IPS-18a (cell line): ENCODE measurements around the gene TPBGL.

Experiments
- H3K27ac ChIP-seq: one replicate; pipeline ENCODE4 v1.5.1; 2013; ENCODE audit warnings: low read length
- H3K27me3 ChIP-seq: one replicate; pipeline ENCODE4 v1.6.1; 2013; ENCODE audit warnings: mild to moderate bottlenecking, low read length; ENCODE audit not compliant: control insufficient read depth, insufficient read depth
- H3K36me3 ChIP-seq: one replicate; pipeline ENCODE4 v1.6.1; 2013; ENCODE audit warnings: low read depth, low read length; ENCODE audit not compliant: control insufficient read depth
- H3K4me1 ChIP-seq: one replicate; pipeline ENCODE4 v1.6.1; 2013; ENCODE audit warnings: low read depth, low read length; ENCODE audit not compliant: control insufficient read depth
- H3K4me3 ChIP-seq: one replicate; pipeline ENCODE4 v1.5.1; 2013; ENCODE audit warnings: low read length
- H3K9ac ChIP-seq: one replicate; pipeline ENCODE4 v1.6.1; 2013; ENCODE audit warnings: mild to moderate bottlenecking, low read length, moderate library complexity
- H3K9me3 ChIP-seq: one replicate; pipeline ENCODE4 v1.6.1; 2013; ENCODE audit warnings: low read depth, low read length; ENCODE audit not compliant: control insufficient read depth

Gene TPBGL

GRCh38 chr11:75276686-75277085 is 36.1 kb downstream of the TPBGL start:
- H3K4me3 ChIP-seq = no peak overlapping the region
- no peaks in the 10 kb centered on the region for H3K27me3 ChIP-seq
- H3K9ac ChIP-seq = no peak overlapping the region
- no peak overlapping the region for H3K27ac ChIP-seq
- no peaks in the 10 kb centered on the region for H3K9me3 ChIP-seq
- H3K36me3 ChIP-seq = no peaks in the 10 kb centered on the region
- peaks cover 10% of the 10 kb centered on the region for H3K4me1 ChIP-seq

- no peaks in the 10 kb centered on the region for H3K27me3 ChIP-seq
- H3K4me3 ChIP-seq = no peak overlapping the region
- no peaks in the 10 kb centered on the region for H3K36me3 ChIP-seq
- H3K9ac ChIP-seq = no peak overlapping the region
- H3K4me1 ChIP-seq = peaks cover 10% of the 10 kb centered on the region
- no peak overlapping the region for H3K27ac ChIP-seq
- H3K9me3 ChIP-seq = no peaks in the 10 kb centered on the region
Measured at GRCh38 chr11:75277211-75277805, 36.7 kb downstream of the TPBGL start.

GRCh38 chr11:75277991-75278790 is 37.6 kb downstream of the TPBGL start:
- H3K4me1 ChIP-seq = peaks cover 10% of the 10 kb centered on the region
- H3K9me3 ChIP-seq = no peaks in the 10 kb centered on the region
- no peak overlapping the region for H3K4me3 ChIP-seq
- H3K27ac ChIP-seq = no peak overlapping the region
- H3K9ac ChIP-seq = no peak overlapping the region
- no peaks in the 10 kb centered on the region for H3K27me3 ChIP-seq
- H3K36me3 ChIP-seq = no peaks in the 10 kb centered on the region

- H3K27ac ChIP-seq = no peak overlapping the region
- H3K9ac ChIP-seq = no peak overlapping the region
- no peak overlapping the region for H3K4me3 ChIP-seq
- H3K27me3 ChIP-seq = no peaks in the 10 kb centered on the region
- no peaks in the 10 kb centered on the region for H3K36me3 ChIP-seq
- peaks cover 10% of the 10 kb centered on the region for H3K4me1 ChIP-seq
- no peaks in the 10 kb centered on the region for H3K9me3 ChIP-seq
Measured at GRCh38 chr11:75279273-75279672, 38.7 kb downstream of the TPBGL start.

DNA sequence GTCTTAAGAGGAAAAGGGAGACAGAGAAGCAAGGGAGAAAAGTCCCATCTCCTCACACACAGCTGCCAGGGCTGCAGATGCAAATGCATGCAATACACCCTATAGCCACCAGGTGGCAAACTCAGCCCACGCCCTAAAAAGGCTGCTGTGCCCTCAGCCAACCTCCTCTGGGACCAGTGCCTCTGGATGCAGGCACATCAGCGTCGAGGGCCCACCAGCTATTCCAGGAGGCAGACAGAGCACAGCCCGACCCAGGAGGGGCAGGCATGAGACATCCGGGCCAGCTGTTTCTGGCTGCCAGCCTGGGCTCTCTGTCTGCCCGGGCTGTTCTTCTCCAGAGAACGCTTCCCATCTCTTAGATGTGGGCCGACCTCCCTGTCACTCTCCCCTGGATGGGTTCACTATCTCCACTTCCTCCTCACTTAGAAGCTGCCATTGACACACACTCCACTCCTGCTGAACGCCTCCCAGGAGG is 39.7 kb downstream of the TPBGL start:
- H3K27ac ChIP-seq = no peak overlapping the region

GRCh38 chr11:75280770-75281468 is 40.3 kb downstream of the TPBGL start:
- no peaks in the 10 kb centered on the region for H3K9me3 ChIP-seq
- H3K27ac ChIP-seq = no peak overlapping the region
- no peak overlapping the region for H3K4me3 ChIP-seq
- H3K27me3 ChIP-seq = no peaks in the 10 kb centered on the region
- no peaks in the 10 kb centered on the region for H3K36me3 ChIP-seq
- no peak overlapping the region for H3K9ac ChIP-seq
- H3K4me1 ChIP-seq = peaks cover 4% of the 10 kb centered on the region

More for the DNA sequence above, 39.7 kb downstream of the TPBGL start:
- no peaks in the 10 kb centered on the region for H3K9me3 ChIP-seq
- H3K27me3 ChIP-seq = no peaks in the 10 kb centered on the region
- H3K9ac ChIP-seq = no peak overlapping the region
- no peak overlapping the region for H3K4me3 ChIP-seq
- H3K36me3 ChIP-seq = no peaks in the 10 kb centered on the region
- H3K4me1 ChIP-seq = peaks cover 10% of the 10 kb centered on the region

DNA sequence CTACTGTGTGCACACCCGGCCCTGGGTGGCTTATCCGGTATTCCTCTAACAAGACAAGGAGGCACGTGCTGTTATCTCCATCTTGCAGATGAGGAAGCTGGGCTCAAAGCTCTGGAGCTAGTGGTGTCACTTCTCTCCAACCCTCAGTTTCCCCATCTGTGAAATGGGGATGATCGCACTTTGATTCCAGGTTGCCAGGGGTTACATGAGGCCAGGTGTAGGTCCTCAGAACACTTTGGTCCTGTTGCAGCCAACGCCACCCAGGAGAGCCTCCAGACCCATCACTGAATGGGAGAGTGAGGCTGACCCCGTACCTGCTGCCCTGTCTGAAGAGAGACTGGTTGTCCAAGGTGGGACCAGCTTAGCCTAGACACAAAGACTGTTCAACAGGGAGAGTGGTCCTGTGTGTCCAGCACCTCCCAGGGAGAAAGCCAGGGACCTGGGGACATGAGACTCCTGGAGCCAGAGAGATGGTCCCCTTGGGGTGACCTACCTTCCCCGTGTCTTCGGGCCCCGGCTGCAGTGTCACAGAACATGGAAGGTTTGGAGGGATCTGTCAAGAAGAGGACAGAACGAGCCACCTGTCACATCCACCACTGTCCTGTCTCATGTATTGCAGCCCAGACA is 41.0 kb downstream of the TPBGL start:
- Histone ChIP-seq H3K9ac (no peak overlapping the region), H3K27ac (no peak overlapping the region), H3K9me3 (no peaks in the 10 kb centered on the region), H3K36me3 (no peaks in the 10 kb centered on the region), H3K4me1 (no peaks in the 10 kb centered on the region), H3K27me3 (no peaks in the 10 kb centered on the region), H3K4me3 (no peak overlapping the region)

DNA sequence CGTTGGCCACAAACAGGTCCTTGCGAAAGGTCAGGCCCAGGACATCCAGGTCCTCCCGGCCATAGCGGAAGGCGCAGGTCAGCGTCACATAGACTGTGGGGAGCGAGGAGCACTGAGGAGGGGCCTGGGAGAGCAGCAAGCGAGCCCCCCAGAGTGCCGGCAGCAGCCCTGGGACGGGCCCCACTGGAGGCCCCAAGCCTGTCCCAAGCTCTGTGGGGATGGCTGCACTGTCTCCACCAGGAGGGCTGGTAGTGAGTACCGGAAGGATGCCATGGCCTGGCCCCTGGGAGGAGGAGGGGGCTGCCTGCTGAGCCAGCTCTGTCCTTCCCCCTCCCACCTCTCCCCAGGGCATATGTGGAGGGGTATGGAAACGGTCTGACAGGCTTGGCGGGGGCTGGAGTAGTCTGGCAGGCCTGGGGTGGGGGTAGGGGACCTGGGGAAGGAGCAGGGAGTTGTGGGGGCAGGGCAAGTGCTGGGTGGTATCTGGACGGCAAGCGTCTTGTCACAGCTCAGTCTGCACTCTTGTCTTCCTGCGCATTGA is 42.9 kb downstream of the TPBGL start:
- H3K9me3 ChIP-seq = no peaks in the 10 kb centered on the region
- H3K4me1 ChIP-seq = no peaks in the 10 kb centered on the region
- no peaks in the 10 kb centered on the region for H3K27me3 ChIP-seq
- no peak overlapping the region for H3K4me3 ChIP-seq
- H3K36me3 ChIP-seq = no peaks in the 10 kb centered on the region
- H3K27ac ChIP-seq = no peak overlapping the region
- H3K9ac ChIP-seq = no peak overlapping the region

DNA sequence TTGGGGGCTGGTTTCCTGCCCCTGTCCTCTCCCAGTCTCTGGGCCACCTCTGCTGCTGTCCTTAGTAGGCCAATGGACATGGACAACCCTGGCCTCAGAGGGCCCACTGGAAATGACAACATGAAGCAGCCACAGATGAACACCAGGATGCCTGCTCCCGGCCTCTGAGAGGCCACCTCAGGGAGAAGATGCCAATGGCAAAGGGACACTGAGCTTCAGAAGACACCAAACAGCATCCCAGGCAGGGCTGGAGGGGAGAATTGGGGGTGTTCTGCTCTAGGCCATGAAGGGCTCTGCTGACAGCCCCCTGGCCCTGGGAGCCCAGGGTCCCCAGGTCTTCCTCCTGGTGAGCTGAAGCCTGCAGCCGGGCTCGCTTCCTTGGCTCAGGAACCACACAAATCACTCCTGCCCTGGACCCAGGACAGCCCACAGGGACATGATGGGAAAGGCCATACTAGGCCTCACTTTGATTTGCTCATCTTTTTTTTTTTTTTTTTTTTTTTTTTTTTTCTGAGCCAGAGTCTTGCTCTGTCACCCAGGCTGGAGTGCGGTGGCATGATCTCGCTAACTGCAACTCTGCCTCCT is 45.3 kb downstream of the TPBGL start:
- Histone ChIP-seq H3K27ac (no peak overlapping the region), H3K9ac (no peak overlapping the region), H3K27me3 (no peaks in the 10 kb centered on the region), H3K9me3 (no peaks in the 10 kb centered on the region), H3K4me3 (no peak overlapping the region), H3K36me3 (no peaks in the 10 kb centered on the region), H3K4me1 (no peaks in the 10 kb centered on the region)

DNA sequence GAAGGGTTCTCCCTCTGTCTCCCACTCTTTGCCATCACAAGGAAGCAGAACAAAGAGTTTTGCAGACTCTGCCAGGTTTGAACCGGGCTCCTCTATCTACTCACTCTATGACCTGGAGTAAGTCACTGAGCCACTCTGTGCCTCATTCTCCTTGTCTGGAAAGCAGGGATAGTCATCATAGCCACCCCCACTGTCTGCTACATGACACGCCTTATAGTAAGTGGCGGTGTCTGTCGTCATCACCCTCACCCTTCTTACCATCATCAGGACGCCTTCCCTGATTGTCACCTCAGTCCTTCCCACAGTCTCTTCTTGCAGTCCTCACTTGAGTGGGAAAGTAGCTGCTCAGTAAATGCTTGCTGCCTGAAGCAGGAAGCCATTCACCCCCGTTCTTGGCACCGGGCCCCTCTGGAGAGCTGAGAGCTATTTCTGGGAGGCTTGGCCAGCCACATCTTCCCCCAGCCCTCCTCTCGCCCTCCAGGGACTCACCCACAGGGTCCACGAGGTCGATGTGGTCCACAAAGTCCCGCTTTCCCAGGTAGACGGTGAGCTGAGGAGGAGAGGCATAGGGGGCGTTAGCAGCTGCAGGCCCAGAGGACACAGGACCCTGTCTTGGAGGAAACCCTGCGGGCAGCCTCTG is 46.4 kb downstream of the TPBGL start:
- Histone ChIP-seq H3K4me1 (no peaks in the 10 kb centered on the region), H3K36me3 (no peaks in the 10 kb centered on the region), H3K4me3 (no peak overlapping the region), H3K9ac (no peak overlapping the region), H3K27me3 (no peaks in the 10 kb centered on the region), H3K9me3 (no peaks in the 10 kb centered on the region), H3K27ac (no peak overlapping the region)
